ENCODE measurements around the gene ZP1. TPM values are rescaled to one million over a fixed set of nuclear protein-coding genes. Genes with fewer than 3 reads are reported as not detected.

ZP1 gene
- total RNA-seq, 1 experiment from 2014 or later = not detected

DNA sequence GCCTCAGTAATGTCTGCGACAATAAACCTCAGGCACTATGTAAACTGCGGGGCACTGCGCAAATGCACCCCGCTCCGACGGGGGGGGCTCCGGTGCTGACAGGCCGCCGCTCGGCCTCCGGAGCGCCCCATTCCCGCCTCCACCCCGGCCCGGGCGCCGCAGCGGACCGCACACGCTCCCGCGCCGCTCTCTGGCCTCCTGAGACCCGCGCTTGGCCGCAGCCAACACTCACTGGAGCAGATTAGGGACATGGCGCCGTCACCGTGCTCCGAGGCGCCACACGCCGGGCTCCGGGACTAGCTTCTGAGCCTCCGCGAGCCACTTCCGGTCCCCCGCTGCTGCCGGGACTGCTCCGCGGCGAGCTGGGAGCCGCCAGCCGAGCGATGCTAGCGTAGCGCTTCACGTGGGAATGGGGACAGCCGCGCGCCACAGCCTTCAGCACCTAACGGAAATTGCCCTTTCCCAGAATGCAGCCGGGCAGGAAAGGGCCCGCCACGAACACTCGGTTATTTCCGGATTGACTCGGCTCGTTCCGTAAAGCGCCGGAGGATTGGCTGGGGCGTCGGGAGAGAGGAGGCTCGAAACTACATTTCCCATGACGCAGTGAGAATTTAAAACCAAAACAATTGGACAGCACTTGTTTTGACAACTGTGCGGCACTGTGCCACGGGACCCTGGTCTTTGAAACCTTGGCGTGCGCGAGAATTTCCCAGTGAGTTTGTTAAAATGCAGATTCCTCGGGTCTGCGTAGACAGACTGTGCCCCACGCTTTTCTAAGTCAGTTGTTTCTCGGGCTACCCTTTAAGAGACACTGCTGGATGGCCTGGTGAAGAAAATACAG lies 39.0 kb downstream of the ZP1 start, which contains the start of gene PRPF19 (continued):
- TF ChIP-seq CREM (CRISPR knock-in tag; IDR thresholded peaks at IDR 0.05) = peak; percentile 41; the same call in 1 of the 2 replicates
- TF ChIP-seq, protein P1, sequence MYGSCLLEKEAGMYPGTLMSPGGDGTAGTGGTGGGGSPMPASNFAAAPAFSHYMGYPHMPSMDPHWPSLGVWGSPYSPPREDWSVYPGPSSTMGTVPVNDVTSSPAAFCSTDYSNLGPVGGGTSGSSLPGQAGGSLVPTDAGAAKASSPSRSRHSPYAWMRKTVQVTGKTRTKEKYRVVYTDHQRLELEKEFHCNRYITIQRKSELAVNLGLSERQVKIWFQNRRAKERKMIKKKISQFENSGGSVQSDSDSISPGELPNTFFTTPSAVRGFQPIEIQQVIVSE (CRISPR knock-in tag; IDR thresholded peaks at IDR 0.05; ENCODE audit: borderline replicate concordance) = no peak
- TF ChIP-seq, protein P2, sequence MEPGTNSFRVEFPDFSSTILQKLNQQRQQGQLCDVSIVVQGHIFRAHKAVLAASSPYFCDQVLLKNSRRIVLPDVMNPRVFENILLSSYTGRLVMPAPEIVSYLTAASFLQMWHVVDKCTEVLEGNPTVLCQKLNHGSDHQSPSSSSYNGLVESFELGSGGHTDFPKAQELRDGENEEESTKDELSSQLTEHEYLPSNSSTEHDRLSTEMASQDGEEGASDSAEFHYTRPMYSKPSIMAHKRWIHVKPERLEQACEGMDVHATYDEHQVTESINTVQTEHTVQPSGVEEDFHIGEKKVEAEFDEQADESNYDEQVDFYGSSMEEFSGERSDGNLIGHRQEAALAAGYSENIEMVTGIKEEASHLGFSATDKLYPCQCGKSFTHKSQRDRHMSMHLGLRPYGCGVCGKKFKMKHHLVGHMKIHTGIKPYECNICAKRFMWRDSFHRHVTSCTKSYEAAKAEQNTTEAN (CRISPR knock-in tag; IDR thresholded peaks at IDR 0.05) = 0 out of 2 replicates have a peak, but pooled peaks have one; percentile 39
- TF ChIP-seq MYBL2 (CRISPR knock-in tag; IDR thresholded peaks at IDR 0.05) = 0 out of 2 replicates have a peak, but pooled peaks have one; percentile 72
- peak; percentile 79 for TF ChIP-seq FOXP1 (CRISPR knock-in tag; IDR thresholded peaks at IDR 0.05; ENCODE audit: borderline replicate concordance)
- no peak for TF ChIP-seq PRRX2 (CRISPR knock-in tag; IDR thresholded peaks at IDR 0.05)
- TF ChIP-seq, protein P3, sequence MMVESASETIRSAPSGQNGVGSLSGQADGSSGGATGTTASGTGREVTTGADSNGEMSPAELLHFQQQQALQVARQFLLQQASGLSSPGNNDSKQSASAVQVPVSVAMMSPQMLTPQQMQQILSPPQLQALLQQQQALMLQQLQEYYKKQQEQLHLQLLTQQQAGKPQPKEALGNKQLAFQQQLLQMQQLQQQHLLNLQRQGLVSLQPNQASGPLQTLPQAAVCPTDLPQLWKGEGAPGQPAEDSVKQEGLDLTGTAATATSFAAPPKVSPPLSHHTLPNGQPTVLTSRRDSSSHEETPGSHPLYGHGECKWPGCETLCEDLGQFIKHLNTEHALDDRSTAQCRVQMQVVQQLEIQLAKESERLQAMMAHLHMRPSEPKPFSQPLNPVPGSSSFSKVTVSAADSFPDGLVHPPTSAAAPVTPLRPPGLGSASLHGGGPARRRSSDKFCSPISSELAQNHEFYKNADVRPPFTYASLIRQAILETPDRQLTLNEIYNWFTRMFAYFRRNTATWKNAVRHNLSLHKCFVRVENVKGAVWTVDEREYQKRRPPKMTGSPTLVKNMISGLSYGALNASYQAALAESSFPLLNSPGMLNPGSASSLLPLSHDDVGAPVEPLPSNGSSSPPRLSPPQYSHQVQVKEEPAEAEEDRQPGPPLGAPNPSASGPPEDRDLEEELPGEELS (CRISPR knock-in tag; IDR thresholded peaks at IDR 0.05) = 0 out of 2 replicates have a peak, but pooled peaks have one; percentile 52
- TF ChIP-seq, protein P4, sequence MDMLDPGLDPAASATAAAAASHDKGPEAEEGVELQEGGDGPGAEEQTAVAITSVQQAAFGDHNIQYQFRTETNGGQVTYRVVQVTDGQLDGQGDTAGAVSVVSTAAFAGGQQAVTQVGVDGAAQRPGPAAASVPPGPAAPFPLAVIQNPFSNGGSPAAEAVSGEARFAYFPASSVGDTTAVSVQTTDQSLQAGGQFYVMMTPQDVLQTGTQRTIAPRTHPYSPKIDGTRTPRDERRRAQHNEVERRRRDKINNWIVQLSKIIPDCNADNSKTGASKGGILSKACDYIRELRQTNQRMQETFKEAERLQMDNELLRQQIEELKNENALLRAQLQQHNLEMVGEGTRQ (CRISPR knock-in tag; IDR thresholded peaks at IDR 0.05) = peak; percentile 55; the same call in 1 of the 2 replicates

DNA sequence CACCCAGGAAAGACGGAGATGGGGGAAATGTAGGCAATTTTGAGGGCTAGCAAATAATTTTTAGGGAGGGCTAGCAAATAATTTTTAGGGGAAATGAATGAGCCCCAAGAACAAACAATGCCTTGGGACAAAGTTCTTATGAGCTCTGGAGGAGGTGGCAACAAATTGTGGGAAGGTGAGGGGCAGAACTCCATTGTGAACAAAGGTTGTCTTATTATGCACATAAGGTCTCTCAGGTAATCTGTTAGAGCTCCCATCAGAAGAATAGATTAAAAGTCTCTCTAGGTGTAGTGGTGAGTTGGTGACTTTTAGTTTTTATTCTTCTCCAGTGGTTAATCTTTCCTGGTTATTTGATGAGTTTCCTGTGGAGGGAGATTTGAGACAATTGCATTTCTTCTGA lies 41.5 kb downstream of the ZP1 start:
- CTCF ChIA-PET = no interaction called here
- Mint-ChIP-seq H3K4me1 (peaks cover 37% of the 10 kb centered on the region), H3K27ac (no peak overlapping the region), H3K27me3 (ENCODE audit: low read depth) (peaks cover 42% of the 10 kb centered on the region), H3K4me3 (no peak overlapping the region), H3K9me3 (peaks cover 6% of the 10 kb centered on the region; the same call in 1 of the 2 replicates), H3K36me3 (no peaks in the 10 kb centered on the region)
- POLR2A ChIA-PET = no interaction called here
- ATAC-seq (no peak), DNase-seq (ENCODE audit: low spot score) (no peak)
- TF ChIP-seq FOXK1 (CRISPR knock-in tag; IDR thresholded peaks at IDR 0.05) (no peak), GABPB1 (CRISPR knock-in tag; IDR thresholded peaks at IDR 0.05) (no peak), NR1H2 (CRISPR knock-in tag; IDR thresholded peaks at IDR 0.05) (no peak), SMAD4 (CRISPR knock-in tag; IDR thresholded peaks at IDR 0.05) (no peak), SOX15 (CRISPR knock-in tag; IDR thresholded peaks at IDR 0.05) (no peak), NR2C2 (CRISPR knock-in tag; IDR thresholded peaks at IDR 0.05) (no peak), ZNF263 (CRISPR knock-in tag; IDR thresholded peaks at IDR 0.05; ENCODE audit: low read depth) (no peak), ZNF671 (CRISPR knock-in tag; IDR thresholded peaks at IDR 0.05) (no peak), TEAD4 (CRISPR knock-in tag; IDR thresholded peaks at IDR 0.05) (no peak), ZNF317 (CRISPR knock-in tag; IDR thresholded peaks at IDR 0.05; ENCODE audit: borderline replicate concordance, low read depth) (no peak), ZNF423 (CRISPR knock-in tag; IDR thresholded peaks at IDR 0.05) (no peak), GTF2I (CRISPR knock-in tag; conservative IDR thresholded peaks at IDR 0.05) (no peak), ZNF219 (CRISPR knock-in tag; IDR thresholded peaks at IDR 0.05; ENCODE audit: borderline replicate concordance) (no peak)
- TF ChIP-seq, protein P5, sequence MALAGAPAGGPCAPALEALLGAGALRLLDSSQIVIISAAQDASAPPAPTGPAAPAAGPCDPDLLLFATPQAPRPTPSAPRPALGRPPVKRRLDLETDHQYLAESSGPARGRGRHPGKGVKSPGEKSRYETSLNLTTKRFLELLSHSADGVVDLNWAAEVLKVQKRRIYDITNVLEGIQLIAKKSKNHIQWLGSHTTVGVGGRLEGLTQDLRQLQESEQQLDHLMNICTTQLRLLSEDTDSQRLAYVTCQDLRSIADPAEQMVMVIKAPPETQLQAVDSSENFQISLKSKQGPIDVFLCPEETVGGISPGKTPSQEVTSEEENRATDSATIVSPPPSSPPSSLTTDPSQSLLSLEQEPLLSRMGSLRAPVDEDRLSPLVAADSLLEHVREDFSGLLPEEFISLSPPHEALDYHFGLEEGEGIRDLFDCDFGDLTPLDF (CRISPR knock-in tag; IDR thresholded peaks at IDR 0.05) = no peak
- TF ChIP-seq, protein P6, sequence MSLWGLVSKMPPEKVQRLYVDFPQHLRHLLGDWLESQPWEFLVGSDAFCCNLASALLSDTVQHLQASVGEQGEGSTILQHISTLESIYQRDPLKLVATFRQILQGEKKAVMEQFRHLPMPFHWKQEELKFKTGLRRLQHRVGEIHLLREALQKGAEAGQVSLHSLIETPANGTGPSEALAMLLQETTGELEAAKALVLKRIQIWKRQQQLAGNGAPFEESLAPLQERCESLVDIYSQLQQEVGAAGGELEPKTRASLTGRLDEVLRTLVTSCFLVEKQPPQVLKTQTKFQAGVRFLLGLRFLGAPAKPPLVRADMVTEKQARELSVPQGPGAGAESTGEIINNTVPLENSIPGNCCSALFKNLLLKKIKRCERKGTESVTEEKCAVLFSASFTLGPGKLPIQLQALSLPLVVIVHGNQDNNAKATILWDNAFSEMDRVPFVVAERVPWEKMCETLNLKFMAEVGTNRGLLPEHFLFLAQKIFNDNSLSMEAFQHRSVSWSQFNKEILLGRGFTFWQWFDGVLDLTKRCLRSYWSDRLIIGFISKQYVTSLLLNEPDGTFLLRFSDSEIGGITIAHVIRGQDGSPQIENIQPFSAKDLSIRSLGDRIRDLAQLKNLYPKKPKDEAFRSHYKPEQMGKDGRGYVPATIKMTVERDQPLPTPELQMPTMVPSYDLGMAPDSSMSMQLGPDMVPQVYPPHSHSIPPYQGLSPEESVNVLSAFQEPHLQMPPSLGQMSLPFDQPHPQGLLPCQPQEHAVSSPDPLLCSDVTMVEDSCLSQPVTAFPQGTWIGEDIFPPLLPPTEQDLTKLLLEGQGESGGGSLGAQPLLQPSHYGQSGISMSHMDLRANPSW (CRISPR knock-in tag; conservative IDR thresholded peaks at IDR 0.05; ENCODE audit: low read depth) = no peak
- TF ChIP-seq, protein P7, sequence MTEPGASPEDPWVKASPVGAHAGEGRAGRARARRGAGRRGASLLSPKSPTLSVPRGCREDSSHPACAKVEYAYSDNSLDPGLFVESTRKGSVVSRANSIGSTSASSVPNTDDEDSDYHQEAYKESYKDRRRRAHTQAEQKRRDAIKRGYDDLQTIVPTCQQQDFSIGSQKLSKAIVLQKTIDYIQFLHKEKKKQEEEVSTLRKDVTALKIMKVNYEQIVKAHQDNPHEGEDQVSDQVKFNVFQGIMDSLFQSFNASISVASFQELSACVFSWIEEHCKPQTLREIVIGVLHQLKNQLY (CRISPR knock-in tag; IDR thresholded peaks at IDR 0.05) = no peak
- TF ChIP-seq, protein P3 (CRISPR knock-in tag; IDR thresholded peaks at IDR 0.05) = no peak
